Stomach smooth muscle (tissue), 2 donors: Measurements from ENCODE around the gene ATP7B.
"Not testable (repeated sequence)": the region's sequence is repeated elsewhere in the genome, so short reads cannot be mapped to it uniquely, and the experiment has no call there.

Experiments
- H3K27ac ChIP-seq: one replicate; pipeline ENCODE4 v1.7.0; 2013; ENCODE audit warnings: mild to moderate bottlenecking, low read length, inconsistent platforms
- H3K27me3 ChIP-seq, 2 donors: one replicate each; pipeline ENCODE4 v1.7.0; 2013; ENCODE audit warnings: low read length in 2 of 2; ENCODE audit not compliant: insufficient read depth in 2 of 2, control insufficient read depth in 1 of 2
- H3K36me3 ChIP-seq, 2 donors: one replicate each; pipeline ENCODE4 v1.7.0; 2013; ENCODE audit warnings: low read length in 2 of 2; ENCODE audit not compliant: control insufficient read depth in 2 of 2, insufficient read depth in 2 of 2
- H3K4me1 ChIP-seq: one replicate; pipeline ENCODE4 v1.7.0; 2013; ENCODE audit warnings: low read length; ENCODE audit not compliant: control insufficient read depth, insufficient read depth
- H3K4me3 ChIP-seq, 2 donors: one replicate each; pipeline ENCODE4 v1.7.0; 2013; ENCODE audit warnings: low read length in 2 of 2
- H3K9ac ChIP-seq, 2 donors: one replicate each; pipeline ENCODE4 v1.7.0; 2013; ENCODE audit warnings: low read length in 2 of 2, mild to moderate bottlenecking in 1 of 2
- H3K9me3 ChIP-seq, 2 donors: one replicate each; pipeline ENCODE4 v1.7.0; 2013; ENCODE audit warnings: low read length in 2 of 2; ENCODE audit not compliant: control insufficient read depth in 2 of 2
- donor health status: healthy.
- donor health status: Pancreatic carcinoma.

ATP7B gene

DNA sequence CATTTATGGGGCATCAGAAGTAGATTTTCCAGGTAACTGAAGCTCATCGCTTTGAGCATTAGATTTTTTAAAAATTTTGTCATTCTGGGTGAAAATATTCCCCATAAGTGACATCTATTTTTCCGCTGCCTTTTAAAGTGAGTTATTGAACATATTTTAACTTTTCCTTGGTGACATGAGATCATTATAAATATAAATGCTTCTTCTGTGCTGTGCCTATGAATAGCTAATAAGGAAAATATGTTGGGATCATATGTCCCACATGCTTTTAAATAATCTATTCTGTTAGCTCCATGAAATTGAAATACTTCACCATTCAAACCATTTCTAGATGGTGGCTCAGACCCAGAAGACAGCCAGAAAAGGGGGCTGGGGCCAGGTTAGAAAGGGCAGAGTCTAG is 14.1 kb downstream of the ATP7B start:
- Histone ChIP-seq H3K9ac (no peak overlapping the region), H3K36me3 (no peaks in the 10 kb centered on the region), H3K4me1 (peaks cover 34% of the 10 kb centered on the region), H3K27ac (no peak overlapping the region), H3K9me3 (no peaks in the 10 kb centered on the region), H3K4me3 (no peak overlapping the region), H3K27me3 (no peaks in the 10 kb centered on the region)

DNA sequence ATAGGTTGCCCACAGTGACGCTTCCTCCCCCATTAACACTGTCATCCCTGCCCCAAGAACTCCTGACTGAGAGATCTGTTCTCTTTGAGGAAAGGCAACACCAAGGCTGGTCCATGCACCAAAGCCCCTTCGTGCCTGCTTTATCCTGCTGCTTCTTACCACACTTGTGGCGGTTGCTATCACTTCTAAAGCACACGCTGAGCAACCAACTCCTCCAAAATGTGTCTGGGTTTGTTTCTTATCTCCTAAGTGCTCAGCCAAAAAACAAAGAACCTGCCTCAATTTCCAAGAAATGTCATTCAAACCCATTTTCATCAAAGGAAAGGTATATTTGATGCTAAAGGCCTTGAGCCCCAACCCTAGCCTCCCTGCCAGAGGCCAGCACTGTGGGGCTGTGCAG is 14.6 kb downstream of the ATP7B start:
- Histone ChIP-seq H3K9ac (no peak overlapping the region), H3K4me3 (peak overlapping the region in 1 of 2 donors; percentile 66), H3K9me3 (no peaks in the 10 kb centered on the region), H3K27me3 (no peaks in the 10 kb centered on the region), H3K36me3 (no peaks in the 10 kb centered on the region), H3K4me1 (peaks cover 34% of the 10 kb centered on the region), H3K27ac (peak overlapping the region; percentile 60)

GRCh38 chr13:51995677-51996551 is 15.3 kb downstream of the ATP7B start:
- Histone ChIP-seq H3K9me3 (no peaks in the 10 kb centered on the region), H3K4me1 (peaks cover 34% of the 10 kb centered on the region), H3K27me3 (no peaks in the 10 kb centered on the region), H3K27ac (peak overlapping the region; percentile 60), H3K36me3 (no peaks in the 10 kb centered on the region), H3K4me3 (peak overlapping the region; percentile 29 to 66), H3K9ac (peak overlapping the region in 1 of 2 donors; percentile 36)

DNA sequence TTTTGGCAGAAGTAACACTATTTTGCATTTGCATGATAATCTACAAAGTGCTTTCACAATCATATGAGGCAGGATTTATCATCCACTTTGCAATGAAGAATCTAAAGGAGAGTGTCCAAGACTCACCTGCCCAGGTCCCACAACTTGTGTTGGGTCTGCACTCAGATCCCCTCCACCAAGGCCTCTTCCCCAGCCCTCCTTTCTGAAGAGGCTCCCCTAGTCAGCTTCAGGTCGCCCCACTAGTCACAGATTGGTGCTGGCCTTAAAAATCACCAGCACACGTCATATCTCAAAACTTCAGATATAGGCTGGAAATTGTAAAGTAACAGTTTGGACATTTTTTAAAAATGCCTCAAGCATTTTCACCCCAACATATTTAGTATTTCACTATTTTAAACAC is 17.5 kb downstream of the ATP7B start:
- Histone ChIP-seq H3K36me3 (no peaks in the 10 kb centered on the region), H3K27me3 (no peaks in the 10 kb centered on the region), H3K27ac (no peak overlapping the region), H3K4me1 (peaks cover 18% of the 10 kb centered on the region), H3K9me3 (no peaks in the 10 kb centered on the region), H3K9ac (no peak overlapping the region), H3K4me3 (no peak overlapping the region)

DNA sequence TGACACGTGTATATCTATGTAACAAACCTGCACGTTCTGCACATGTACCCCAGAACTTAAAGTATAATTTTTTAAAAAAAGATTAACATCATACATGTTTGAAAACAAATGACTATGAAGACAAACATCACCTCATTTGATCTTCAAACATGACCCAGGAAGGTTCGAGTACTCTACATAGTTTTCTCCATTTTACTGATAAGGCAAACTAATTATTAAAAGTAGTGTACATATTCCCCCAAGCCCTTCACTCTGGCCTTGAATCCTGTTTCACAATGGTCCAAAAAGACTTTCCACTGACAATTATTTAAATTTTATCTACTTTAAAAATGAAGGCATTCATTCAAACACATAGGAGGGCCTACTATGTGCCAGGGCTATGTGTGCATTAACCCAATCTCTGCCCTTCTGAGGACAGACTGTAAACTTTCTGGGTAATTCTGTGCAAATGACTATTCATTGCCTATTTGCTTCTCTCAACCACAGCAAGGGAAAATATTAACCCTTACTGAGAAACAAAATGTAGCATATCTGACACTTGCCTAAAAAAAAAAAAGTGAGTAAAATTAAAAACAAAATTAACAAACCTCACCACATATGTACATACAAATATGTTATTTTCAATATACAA is 22.1 kb downstream of the ATP7B start:
- no peaks in the 10 kb centered on the region for H3K36me3 ChIP-seq
- H3K9me3 ChIP-seq: no peaks in the 10 kb centered on the region
- no peak overlapping the region for H3K27ac ChIP-seq
- H3K4me3 ChIP-seq: no peak overlapping the region
- H3K9ac ChIP-seq: no peak overlapping the region
- H3K27me3 ChIP-seq: no peaks in the 10 kb centered on the region
- no peaks in the 10 kb centered on the region for H3K4me1 ChIP-seq

DNA sequence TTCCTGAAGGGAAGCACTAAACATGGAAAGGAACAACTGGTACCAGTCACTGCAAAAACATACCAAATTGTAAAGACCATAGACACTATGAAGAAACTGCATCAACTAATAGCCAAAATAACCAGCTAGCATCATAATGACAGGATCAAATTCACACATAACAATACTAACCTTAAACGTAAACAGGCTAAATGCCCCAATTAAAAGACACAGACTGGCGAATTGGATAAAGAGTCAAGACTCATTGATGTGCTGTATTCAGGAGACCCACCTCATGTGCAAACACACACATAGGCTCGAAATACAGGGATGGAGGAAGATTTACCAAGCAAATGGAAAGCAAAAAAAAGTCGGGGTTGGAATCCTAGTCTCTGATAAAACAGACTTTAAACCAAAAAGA is 26.3 kb downstream of the ATP7B start:
- not testable (repeated sequence) for H3K27me3 ChIP-seq, H3K27ac ChIP-seq, H3K36me3 ChIP-seq, H3K4me3 ChIP-seq, H3K4me1 ChIP-seq, H3K9ac ChIP-seq, H3K9me3 ChIP-seq

DNA sequence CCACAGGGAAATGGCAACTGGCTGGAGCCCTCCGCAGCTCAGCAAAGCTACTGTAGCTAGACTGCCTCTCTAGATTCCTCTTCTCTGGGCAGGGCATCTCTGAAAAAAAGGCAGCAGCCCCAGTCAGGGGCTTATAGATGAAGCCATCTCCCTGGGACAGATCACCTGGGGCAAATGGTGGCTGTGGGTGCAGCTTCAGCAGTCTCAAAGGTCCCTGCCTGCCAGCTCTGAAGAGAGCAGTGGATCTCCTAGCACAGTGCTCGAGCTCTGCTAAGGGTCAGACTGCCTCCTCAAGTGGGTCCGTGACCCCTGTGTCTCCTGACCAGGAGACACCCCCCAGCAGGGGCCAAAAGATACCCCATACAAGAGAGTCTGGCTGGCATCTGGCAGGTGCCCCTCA is 28.0 kb downstream of the ATP7B start:
- H3K9me3 ChIP-seq, H3K4me3 ChIP-seq, H3K9ac ChIP-seq, H3K4me1 ChIP-seq, H3K36me3 ChIP-seq, H3K27ac ChIP-seq, H3K27me3 ChIP-seq: not testable (repeated sequence)

GRCh38 chr13:51981355-51981754 is 29.9 kb downstream of the ATP7B start:
- Histone ChIP-seq H3K27ac (no peak overlapping the region), H3K9ac (no peak overlapping the region), H3K36me3 (no peaks in the 10 kb centered on the region), H3K4me3 (no peak overlapping the region), H3K27me3 (no peaks in the 10 kb centered on the region), H3K4me1 (no peaks in the 10 kb centered on the region), H3K9me3 (no peaks in the 10 kb centered on the region)

DNA sequence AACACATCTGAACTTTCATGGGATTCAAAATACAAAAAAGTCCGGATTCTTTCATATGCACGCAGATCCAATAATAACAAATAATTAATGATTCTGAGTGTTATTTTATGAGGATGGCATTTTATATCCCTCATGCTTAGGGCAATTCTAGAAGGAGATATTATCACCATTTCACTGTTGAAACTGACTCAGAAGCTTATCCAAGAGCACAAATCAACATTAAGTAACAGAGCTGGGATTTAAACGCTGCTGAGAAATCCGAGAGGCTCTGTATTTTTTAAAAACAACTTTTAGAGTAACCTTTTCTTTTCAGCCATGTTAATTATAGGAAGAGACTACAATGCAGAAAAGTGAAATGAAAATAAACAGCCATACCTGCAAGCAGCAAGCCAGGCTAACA is 30.3 kb downstream of the ATP7B start:
- Histone ChIP-seq H3K27me3 (no peaks in the 10 kb centered on the region), H3K9ac (no peak overlapping the region), H3K4me3 (no peak overlapping the region), H3K27ac (no peak overlapping the region), H3K4me1 (no peaks in the 10 kb centered on the region), H3K9me3 (no peaks in the 10 kb centered on the region), H3K36me3 (no peaks in the 10 kb centered on the region)

GRCh38 chr13:51978796-51979556 is 32.3 kb downstream of the ATP7B start:
- Histone ChIP-seq H3K36me3 (peaks cover 2 to 4% of the 10 kb centered on the region in 2 donors), H3K27me3 (no peaks in the 10 kb centered on the region), H3K9me3 (no peaks in the 10 kb centered on the region), H3K9ac (no peak overlapping the region), H3K4me3 (no peak overlapping the region), H3K4me1 (no peaks in the 10 kb centered on the region), H3K27ac (no peak overlapping the region)
